Endothelial cell of umbilical vein (primary cell): Measurements from ENCODE around the gene VHLL.

ENCODE experiments used
- EZH2 ChIP-seq: IDR thresholded peaks from 2 replicates; pipeline ENCODE4 v1.6.1; 2012; ENCODE audit warnings: borderline replicate concordance, low read depth, mild to moderate bottlenecking, moderate library complexity, low read length, inconsistent platforms; ENCODE audit not compliant: severe bottlenecking
- FOS ChIP-seq: IDR thresholded peaks from 2 replicates; pipeline ENCODE4 v1.6.1; 2011; ENCODE audit warnings: mild to moderate bottlenecking, low read length, moderate library complexity, borderline replicate concordance; ENCODE audit not compliant: insufficient read depth
- TF ChIP-seq, protein P1 (sequence below), 2 donors: IDR thresholded peaks; 1 replicate in 1 of 2; 2 replicates in 1 of 2; pipeline ENCODE4 v1.5.1; 2011; ENCODE audit warnings: low read length in 2 of 2, mild to moderate bottlenecking in 2 of 2, moderate library complexity in 2 of 2, control low read depth in 1 of 2, inconsistent platforms in 1 of 2, low read depth in 1 of 2; ENCODE audit not compliant: insufficient read depth in 1 of 2; ENCODE audit errors: extremely low read depth in 1 of 2

- TF ChIP-seq, protein P1, sequence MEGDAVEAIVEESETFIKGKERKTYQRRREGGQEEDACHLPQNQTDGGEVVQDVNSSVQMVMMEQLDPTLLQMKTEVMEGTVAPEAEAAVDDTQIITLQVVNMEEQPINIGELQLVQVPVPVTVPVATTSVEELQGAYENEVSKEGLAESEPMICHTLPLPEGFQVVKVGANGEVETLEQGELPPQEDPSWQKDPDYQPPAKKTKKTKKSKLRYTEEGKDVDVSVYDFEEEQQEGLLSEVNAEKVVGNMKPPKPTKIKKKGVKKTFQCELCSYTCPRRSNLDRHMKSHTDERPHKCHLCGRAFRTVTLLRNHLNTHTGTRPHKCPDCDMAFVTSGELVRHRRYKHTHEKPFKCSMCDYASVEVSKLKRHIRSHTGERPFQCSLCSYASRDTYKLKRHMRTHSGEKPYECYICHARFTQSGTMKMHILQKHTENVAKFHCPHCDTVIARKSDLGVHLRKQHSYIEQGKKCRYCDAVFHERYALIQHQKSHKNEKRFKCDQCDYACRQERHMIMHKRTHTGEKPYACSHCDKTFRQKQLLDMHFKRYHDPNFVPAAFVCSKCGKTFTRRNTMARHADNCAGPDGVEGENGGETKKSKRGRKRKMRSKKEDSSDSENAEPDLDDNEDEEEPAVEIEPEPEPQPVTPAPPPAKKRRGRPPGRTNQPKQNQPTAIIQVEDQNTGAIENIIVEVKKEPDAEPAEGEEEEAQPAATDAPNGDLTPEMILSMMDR (IDR thresholded peaks at IDR 0.05; ENCODE audit: extremely low read depth in 1 of 2, insufficient read depth in 1 of 2, low read depth in 1 of 2, low read length in 2 of 2), result no peak
- TF ChIP-seq EZH2 (no peak), FOS (no peak)
These were observed 45.5 kb downstream of the VHLL start for GRCh38 chr1:156253634-156254033.
